HS-27A (cell line): ENCODE results near the gene IDUA.
"Not testable (repeated sequence)": the region's sequence is repeated elsewhere in the genome, so short reads cannot be mapped to it uniquely, and the experiment has no call there.

Source experiments
- DNase-seq: peaks from one replicate; pipeline ENCODE4 v3.0.0-alpha.2; 2012; ENCODE audit warnings: low read depth, missing footprints

The IDUA gene

GRCh38 chr4:967113-968104 lies 19.4 kb upstream of the IDUA start:
- no peak for DNase-seq

GRCh38 chr4:968221-968620 lies 18.6 kb upstream of the IDUA start:
- no peak for DNase-seq

GRCh38 chr4:968621-969394 lies 18.0 kb upstream of the IDUA start:
- DNase-seq, result no peak

GRCh38 chr4:970046-970745 lies 16.6 kb upstream of the IDUA start:
- no peak for DNase-seq

GRCh38 chr4:970854-971520 lies 15.9 kb upstream of the IDUA start:
- DNase-seq, result no peak

- no peak for DNase-seq
Measured at GRCh38 chr4:971666-972500, 15.0 kb upstream of the IDUA start.

- DNase-seq, result no peak
Measured at GRCh38 chr4:972651-973424, 14.0 kb upstream of the IDUA start.

GRCh38 chr4:973431-974397 lies 13.1 kb upstream of the IDUA start, which contains the start of gene DGKQ:
Gene DGKQ (minus strand): TSS chr4:973569. CDS start chr4:973482, 87 bp downstream.
- no peak for DNase-seq

GRCh38 chr4:974668-975067 lies 12.2 kb upstream of the IDUA start:
- DNase-seq, result no peak

- not testable (repeated sequence) for DNase-seq
Measured at GRCh38 chr4:976016-976415, 10.8 kb upstream of the IDUA start.

- DNase-seq, result no peak
Measured at GRCh38 chr4:978957-979701, 7.7 kb upstream of the IDUA start.

- no peak for DNase-seq
Measured at GRCh38 chr4:982291-982690, 4.6 kb upstream of the IDUA start.

- DNase-seq, result no peak
Measured at GRCh38 chr4:982814-983213, 4.0 kb upstream of the IDUA start.

GRCh38 chr4:984336-985054 lies 2.3 kb upstream of the IDUA start:
- DNase-seq, result no peak

GRCh38 chr4:985123-985830 lies 1.6 kb upstream of the IDUA start:
- DNase-seq, result no peak

GRCh38 chr4:986428-986878 lies 391 bp upstream of the IDUA start:
- no peak for DNase-seq
